ENCODE results near the gene RALGPS1.
"Not testable (repeated sequence)": the region's sequence is repeated elsewhere in the genome, so short reads cannot be mapped to it uniquely, and the experiment has no call there.

RALGPS1 gene

DNA sequence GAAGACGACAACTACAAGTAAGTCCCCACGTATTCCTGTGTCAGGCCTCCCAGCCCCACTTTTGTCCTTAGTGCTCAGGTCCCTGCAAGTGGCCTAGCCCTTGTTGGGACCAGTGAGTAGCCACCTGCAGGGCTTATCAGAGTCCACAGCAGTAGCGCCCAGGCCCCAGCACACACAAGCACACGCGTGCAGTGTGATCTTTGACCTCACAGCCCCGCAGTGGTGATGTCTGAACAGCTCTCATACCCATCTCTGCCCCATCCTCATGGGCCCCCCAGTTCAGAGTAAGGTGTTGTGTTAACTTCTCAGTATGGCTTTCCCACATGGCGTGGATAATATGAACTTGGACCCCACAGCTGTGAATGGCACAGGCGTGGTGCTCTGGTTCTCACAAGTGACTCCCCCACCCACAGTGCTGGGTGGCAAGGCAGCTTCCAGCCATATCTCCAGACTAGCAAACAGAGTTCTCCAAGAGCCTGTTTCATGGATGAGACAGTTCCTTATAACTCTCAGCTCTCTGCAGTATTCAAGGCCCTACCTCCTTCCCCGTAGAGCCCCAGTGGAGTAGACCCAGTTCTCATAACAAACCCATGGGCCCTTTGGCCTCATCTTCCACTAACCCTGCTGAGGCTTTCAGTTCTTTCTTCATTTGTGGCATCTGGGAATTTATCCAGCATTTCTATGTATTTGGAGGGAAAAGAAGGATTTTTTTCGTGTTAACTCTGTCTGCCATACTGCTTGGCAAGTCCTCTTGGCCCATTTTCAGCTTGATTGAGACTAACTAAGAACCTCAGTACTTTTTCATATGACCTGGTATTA, 254.4 kb downstream of the RALGPS1 start:
- H3K27ac ChIP-seq (ENCODE audit: low read depth in 2 of 2, low read length in 2 of 2) = no peak overlapping the region
- no peaks in the 10 kb centered on the region for H3K27me3 ChIP-seq (ENCODE audit: control insufficient read depth in 2 of 2, insufficient read depth in 2 of 2, low read length in 2 of 2)
- no peak overlapping the region for H3K9ac ChIP-seq (ENCODE audit: low read depth in 1 of 2, low read length in 2 of 2)
- H3K4me3 ChIP-seq (ENCODE audit: low read length in 2 of 2) = no peak overlapping the region
- no peaks in the 10 kb centered on the region for H3K9me3 ChIP-seq (ENCODE audit: control insufficient read depth in 2 of 2, low read length in 2 of 2)
- H3K4me1 ChIP-seq (ENCODE audit: control insufficient read depth in 2 of 2, insufficient read depth in 2 of 2, low read length in 2 of 2) = no peaks in the 10 kb centered on the region
- peaks cover 4 to 8% of the 10 kb centered on the region in 2 donors for H3K36me3 ChIP-seq (ENCODE audit: control insufficient read depth in 2 of 2, insufficient read depth in 2 of 2, low read length in 2 of 2)

DNA sequence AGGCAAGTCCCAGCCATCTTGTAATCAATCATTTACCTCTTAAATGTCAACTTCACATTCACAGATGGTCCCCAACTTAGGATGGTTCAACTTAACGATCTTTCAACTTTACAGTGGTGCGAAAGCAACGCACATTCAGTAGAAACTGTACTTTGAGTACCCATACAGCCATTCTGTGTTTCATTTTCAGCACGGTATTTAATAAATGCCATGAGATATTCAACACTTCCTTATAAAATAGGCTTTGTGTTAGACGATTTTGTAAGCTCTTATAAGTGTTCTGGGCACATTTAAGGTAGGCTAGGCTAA, 254.9 kb downstream of the RALGPS1 start:
- no peaks in the 10 kb centered on the region for H3K27me3 ChIP-seq (ENCODE audit: control insufficient read depth in 2 of 2, insufficient read depth in 2 of 2, low read length in 2 of 2)
- no peak overlapping the region for H3K9ac ChIP-seq (ENCODE audit: low read depth in 1 of 2, low read length in 2 of 2)
- no peak overlapping the region for H3K4me3 ChIP-seq (ENCODE audit: low read length in 2 of 2)
- H3K4me1 ChIP-seq (ENCODE audit: control insufficient read depth in 2 of 2, insufficient read depth in 2 of 2, low read length in 2 of 2) = no peaks in the 10 kb centered on the region
- no peaks in the 10 kb centered on the region for H3K9me3 ChIP-seq (ENCODE audit: control insufficient read depth in 2 of 2, low read length in 2 of 2)
- no peak overlapping the region for H3K27ac ChIP-seq (ENCODE audit: low read depth in 2 of 2, low read length in 2 of 2)
- H3K36me3 ChIP-seq (ENCODE audit: control insufficient read depth in 2 of 2, insufficient read depth in 2 of 2, low read length in 2 of 2) = peaks cover 4 to 8% of the 10 kb centered on the region in 2 donors

DNA sequence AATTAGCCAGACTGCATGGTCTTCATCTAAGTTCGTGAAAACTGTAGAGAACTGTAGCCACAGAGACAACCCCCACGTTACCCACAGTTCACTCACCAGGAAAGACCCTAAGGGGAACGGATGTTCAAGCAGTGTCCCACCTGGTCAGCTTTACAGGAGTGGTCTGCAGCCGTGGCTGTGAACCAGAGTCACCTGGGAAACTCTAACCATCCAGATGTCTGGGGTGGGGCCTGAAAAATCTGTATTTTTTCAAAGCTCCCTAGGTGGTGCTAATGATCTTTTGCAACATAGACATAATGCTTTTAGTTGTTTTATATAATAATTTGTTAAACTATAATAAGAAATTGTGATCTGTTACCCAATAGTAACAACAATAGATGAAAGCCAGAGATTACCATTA, 255.5 kb downstream of the RALGPS1 start:
- no peaks in the 10 kb centered on the region for H3K9me3 ChIP-seq (ENCODE audit: control insufficient read depth in 2 of 2, low read length in 2 of 2)
- H3K27ac ChIP-seq (ENCODE audit: low read depth in 2 of 2, low read length in 2 of 2) = no peak overlapping the region
- H3K4me3 ChIP-seq (ENCODE audit: low read length in 2 of 2) = no peak overlapping the region
- H3K27me3 ChIP-seq (ENCODE audit: control insufficient read depth in 2 of 2, insufficient read depth in 2 of 2, low read length in 2 of 2) = no peaks in the 10 kb centered on the region
- H3K9ac ChIP-seq (ENCODE audit: low read depth in 1 of 2, low read length in 2 of 2) = no peak overlapping the region
- H3K4me1 ChIP-seq (ENCODE audit: control insufficient read depth in 2 of 2, insufficient read depth in 2 of 2, low read length in 2 of 2) = no peaks in the 10 kb centered on the region
- peaks cover 4 to 8% of the 10 kb centered on the region in 2 donors for H3K36me3 ChIP-seq (ENCODE audit: control insufficient read depth in 2 of 2, insufficient read depth in 2 of 2, low read length in 2 of 2)

DNA sequence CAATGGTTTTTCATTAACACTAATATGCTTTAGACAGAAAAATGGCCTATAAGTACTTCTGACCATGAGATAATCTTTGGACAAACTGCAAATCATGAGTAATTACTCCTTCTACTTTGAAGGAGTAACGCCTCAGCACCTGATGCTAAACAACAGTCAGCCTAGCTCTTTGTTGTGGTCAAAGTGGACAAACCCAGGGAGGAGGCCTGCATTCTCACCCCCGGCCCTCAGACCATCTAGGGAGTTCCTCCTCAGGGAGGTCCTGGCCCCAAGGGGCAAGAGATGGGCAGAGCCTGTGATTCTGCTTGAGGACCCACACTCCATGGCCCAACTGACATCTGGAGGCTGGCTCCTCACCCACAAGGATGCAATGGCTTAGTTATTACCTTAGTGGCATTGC, 256.1 kb downstream of the RALGPS1 start:
- Histone ChIP-seq H3K9ac (ENCODE audit: low read depth in 1 of 2, low read length in 2 of 2) (no peak overlapping the region), H3K27me3 (ENCODE audit: control insufficient read depth in 2 of 2, insufficient read depth in 2 of 2, low read length in 2 of 2) (no peaks in the 10 kb centered on the region), H3K4me3 (ENCODE audit: low read length in 2 of 2) (no peak overlapping the region), H3K36me3 (ENCODE audit: control insufficient read depth in 2 of 2, insufficient read depth in 2 of 2, low read length in 2 of 2) (peaks cover 4 to 8% of the 10 kb centered on the region in 2 donors), H3K9me3 (ENCODE audit: control insufficient read depth in 2 of 2, low read length in 2 of 2) (no peaks in the 10 kb centered on the region), H3K27ac (ENCODE audit: low read depth in 2 of 2, low read length in 2 of 2) (no peak overlapping the region), H3K4me1 (ENCODE audit: control insufficient read depth in 2 of 2, insufficient read depth in 2 of 2, low read length in 2 of 2) (no peaks in the 10 kb centered on the region)

DNA sequence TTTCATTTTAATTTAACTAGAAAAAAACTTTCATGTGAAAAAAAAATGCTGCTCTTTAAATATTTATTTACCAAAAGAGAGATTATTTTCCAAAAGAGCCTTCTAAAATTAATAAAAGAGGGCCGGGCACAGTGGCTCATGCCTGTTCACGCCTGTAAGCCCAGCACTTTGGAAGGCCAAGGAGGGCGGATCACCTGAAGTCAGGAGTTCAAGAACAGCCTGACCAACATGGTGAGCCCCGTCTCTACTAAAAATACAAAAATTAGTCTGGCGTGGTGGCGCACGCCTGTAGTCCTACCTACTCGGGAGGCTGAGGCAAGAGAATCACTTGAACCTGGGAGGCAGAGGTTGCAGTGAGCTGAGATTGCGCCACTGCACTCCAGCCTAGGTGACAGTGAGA, 256.8 kb downstream of the RALGPS1 start:
- not testable (repeated sequence) for H3K27ac ChIP-seq (ENCODE audit: low read depth in 2 of 2, low read length in 2 of 2); H3K4me3 ChIP-seq (ENCODE audit: low read length in 2 of 2); H3K9me3 ChIP-seq (ENCODE audit: control insufficient read depth in 2 of 2, low read length in 2 of 2); H3K9ac ChIP-seq (ENCODE audit: low read depth in 1 of 2, low read length in 2 of 2); H3K4me1 ChIP-seq (ENCODE audit: control insufficient read depth in 2 of 2, insufficient read depth in 2 of 2, low read length in 2 of 2); H3K36me3 ChIP-seq (ENCODE audit: control insufficient read depth in 2 of 2, insufficient read depth in 2 of 2, low read length in 2 of 2); H3K27me3 ChIP-seq (ENCODE audit: control insufficient read depth in 2 of 2, insufficient read depth in 2 of 2, low read length in 2 of 2)

DNA sequence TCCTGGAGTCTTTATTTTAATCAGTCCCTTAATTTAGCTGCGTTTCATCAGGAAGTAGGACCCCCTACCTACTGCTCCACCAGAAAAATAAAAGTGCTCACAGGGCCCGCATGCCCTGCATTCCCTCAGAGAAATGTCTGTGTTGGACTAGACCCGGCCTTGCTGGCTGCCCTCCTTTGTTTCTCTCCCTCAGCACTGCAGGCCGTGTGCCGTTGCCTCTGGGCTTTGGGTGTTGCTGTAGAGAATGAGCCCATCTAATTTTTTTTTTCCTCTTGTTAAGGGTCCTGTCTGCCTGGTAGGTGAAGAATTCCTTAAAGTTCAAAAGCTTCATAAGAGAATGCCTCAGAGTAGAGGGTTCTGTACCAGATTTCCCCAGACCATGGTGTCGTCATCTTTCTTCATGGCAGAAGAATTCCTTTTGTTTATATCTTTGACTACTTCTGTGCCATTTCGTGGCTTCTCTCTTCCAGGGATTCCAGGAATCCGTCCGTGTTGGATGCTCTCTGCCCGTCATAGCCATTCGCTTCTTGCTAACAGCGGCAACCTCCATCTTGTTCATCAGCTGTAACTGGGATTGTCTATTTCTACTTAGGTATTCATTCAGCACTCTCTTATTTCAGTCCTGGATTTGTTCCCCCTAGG, 257.6 kb downstream of the RALGPS1 start:
- Histone ChIP-seq H3K4me1 (ENCODE audit: control insufficient read depth in 2 of 2, insufficient read depth in 2 of 2, low read length in 2 of 2) (no peaks in the 10 kb centered on the region), H3K9ac (ENCODE audit: low read depth in 1 of 2, low read length in 2 of 2) (no peak overlapping the region), H3K9me3 (ENCODE audit: control insufficient read depth in 2 of 2, low read length in 2 of 2) (no peaks in the 10 kb centered on the region), H3K27ac (ENCODE audit: low read depth in 2 of 2, low read length in 2 of 2) (no peak overlapping the region), H3K36me3 (ENCODE audit: control insufficient read depth in 2 of 2, insufficient read depth in 2 of 2, low read length in 2 of 2) (peaks cover 3 to 4% of the 10 kb centered on the region in 2 donors), H3K27me3 (ENCODE audit: control insufficient read depth in 2 of 2, insufficient read depth in 2 of 2, low read length in 2 of 2) (no peaks in the 10 kb centered on the region), H3K4me3 (ENCODE audit: low read length in 2 of 2) (no peak overlapping the region)

DNA sequence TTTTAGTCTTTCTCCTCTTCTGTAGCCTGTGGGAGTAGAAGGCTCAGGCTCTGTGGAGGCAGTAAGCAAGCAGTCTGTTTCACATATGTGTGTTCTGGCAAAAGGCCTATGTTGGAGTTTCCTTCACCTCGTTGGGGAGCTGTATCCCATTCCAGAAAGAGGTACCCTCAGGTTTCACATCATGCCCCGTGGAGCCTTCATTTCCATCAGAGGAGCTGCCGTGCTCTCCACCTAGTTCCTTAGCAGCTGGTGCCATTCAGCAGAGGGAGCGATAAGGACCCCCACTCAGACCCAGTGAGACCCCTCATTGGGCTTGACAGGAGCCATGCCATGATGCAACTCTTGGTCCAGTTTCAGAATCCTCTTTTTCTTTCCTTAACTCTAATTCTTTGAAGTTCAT, 258.5 kb downstream of the RALGPS1 start:
- Histone ChIP-seq H3K4me1 (ENCODE audit: control insufficient read depth in 2 of 2, insufficient read depth in 2 of 2, low read length in 2 of 2) (no peaks in the 10 kb centered on the region), H3K9me3 (ENCODE audit: control insufficient read depth in 2 of 2, low read length in 2 of 2) (no peaks in the 10 kb centered on the region), H3K27ac (ENCODE audit: low read depth in 2 of 2, low read length in 2 of 2) (no peak overlapping the region), H3K4me3 (ENCODE audit: low read length in 2 of 2) (no peak overlapping the region), H3K27me3 (ENCODE audit: control insufficient read depth in 2 of 2, insufficient read depth in 2 of 2, low read length in 2 of 2) (no peaks in the 10 kb centered on the region), H3K9ac (ENCODE audit: low read depth in 1 of 2, low read length in 2 of 2) (no peak overlapping the region), H3K36me3 (ENCODE audit: control insufficient read depth in 2 of 2, insufficient read depth in 2 of 2, low read length in 2 of 2) (peaks cover 0 to 4% of the 10 kb centered on the region in 2 donors)

DNA sequence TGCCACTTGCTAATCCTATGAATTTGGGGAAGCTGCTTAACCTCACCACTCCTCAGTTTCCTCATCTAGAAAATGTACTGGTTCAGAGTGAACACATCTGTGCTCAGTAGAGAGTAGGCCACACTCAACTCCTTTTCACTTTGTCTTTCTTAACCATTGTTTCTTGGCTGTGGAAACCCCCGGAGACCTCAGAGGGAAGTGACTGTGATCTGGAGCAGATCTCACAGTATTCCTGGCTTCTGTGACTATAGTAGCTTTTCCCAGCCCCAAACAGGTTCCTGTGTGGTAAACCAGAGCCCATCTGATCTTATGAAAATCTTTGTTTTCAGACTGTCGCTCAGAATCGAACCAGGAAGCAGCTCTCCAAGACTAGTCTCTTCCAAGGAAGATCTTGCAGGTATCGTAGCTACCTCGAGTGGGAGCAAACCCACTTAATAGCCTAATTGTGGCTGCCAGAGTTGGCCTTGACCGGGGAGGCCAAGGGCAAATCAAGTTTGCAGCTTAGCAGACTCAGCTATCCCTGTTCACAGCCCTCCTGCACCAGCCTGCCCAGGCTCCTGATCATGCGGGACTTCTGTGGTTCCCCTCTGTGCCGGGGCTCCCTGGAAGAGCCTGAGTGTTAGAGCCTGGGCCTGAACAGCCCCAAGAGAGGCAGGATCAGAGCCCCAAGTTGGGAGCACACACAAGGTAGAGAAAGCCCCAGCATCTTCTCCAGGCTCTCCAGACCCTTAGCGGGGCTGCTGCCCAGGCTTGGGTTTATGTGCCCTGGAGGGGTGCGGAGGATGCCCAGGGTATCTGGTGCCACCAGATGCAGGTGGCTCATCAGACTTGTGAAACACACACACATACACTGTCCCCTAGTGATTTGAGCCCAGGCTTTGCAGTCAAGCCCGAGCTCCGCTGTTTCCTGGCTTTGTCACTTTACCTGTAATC, 260.1 kb downstream of the RALGPS1 start:
- Histone ChIP-seq H3K4me3 (ENCODE audit: low read length in 2 of 2) (no peak overlapping the region), H3K9ac (ENCODE audit: low read depth in 1 of 2, low read length in 2 of 2) (no peak overlapping the region), H3K36me3 (ENCODE audit: control insufficient read depth in 2 of 2, insufficient read depth in 2 of 2, low read length in 2 of 2) (peaks cover 0 to 4% of the 10 kb centered on the region in 2 donors), H3K27me3 (ENCODE audit: control insufficient read depth in 2 of 2, insufficient read depth in 2 of 2, low read length in 2 of 2) (no peaks in the 10 kb centered on the region), H3K4me1 (ENCODE audit: control insufficient read depth in 2 of 2, insufficient read depth in 2 of 2, low read length in 2 of 2) (peaks cover 0 to 4% of the 10 kb centered on the region in 2 donors), H3K27ac (ENCODE audit: low read depth in 2 of 2, low read length in 2 of 2) (no peak overlapping the region), H3K9me3 (ENCODE audit: control insufficient read depth in 2 of 2, low read length in 2 of 2) (no peaks in the 10 kb centered on the region)

DNA sequence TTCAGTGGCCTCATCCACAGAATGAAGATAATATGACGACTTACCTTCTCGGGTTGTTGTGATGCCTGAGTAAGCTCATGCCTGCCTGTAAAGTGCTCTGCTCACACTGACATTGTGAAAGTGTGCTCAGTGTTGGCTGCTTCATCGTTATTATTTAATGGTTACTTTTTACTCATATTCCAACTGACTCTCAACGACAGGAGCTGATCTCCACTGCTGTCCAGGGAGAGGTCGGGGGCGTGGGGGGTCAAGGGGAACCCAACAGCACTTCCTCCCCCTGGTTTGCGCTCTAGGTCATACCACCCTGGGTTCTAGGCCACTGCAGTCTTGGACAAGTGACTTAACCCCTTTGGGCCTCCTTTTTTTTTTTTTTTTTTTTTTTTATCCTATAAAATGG, 260.7 kb downstream of the RALGPS1 start:
- peaks cover 0 to 4% of the 10 kb centered on the region in 2 donors for H3K36me3 ChIP-seq (ENCODE audit: control insufficient read depth in 2 of 2, insufficient read depth in 2 of 2, low read length in 2 of 2)
- no peaks in the 10 kb centered on the region for H3K27me3 ChIP-seq (ENCODE audit: control insufficient read depth in 2 of 2, insufficient read depth in 2 of 2, low read length in 2 of 2)
- no peaks in the 10 kb centered on the region for H3K9me3 ChIP-seq (ENCODE audit: control insufficient read depth in 2 of 2, low read length in 2 of 2)
- H3K4me1 ChIP-seq (ENCODE audit: control insufficient read depth in 2 of 2, insufficient read depth in 2 of 2, low read length in 2 of 2) = peaks cover 0 to 4% of the 10 kb centered on the region in 2 donors
- no peak overlapping the region for H3K4me3 ChIP-seq (ENCODE audit: low read length in 2 of 2)
- H3K9ac ChIP-seq (ENCODE audit: low read depth in 1 of 2, low read length in 2 of 2) = no peak overlapping the region
- H3K27ac ChIP-seq (ENCODE audit: low read depth in 2 of 2, low read length in 2 of 2) = no peak overlapping the region

DNA sequence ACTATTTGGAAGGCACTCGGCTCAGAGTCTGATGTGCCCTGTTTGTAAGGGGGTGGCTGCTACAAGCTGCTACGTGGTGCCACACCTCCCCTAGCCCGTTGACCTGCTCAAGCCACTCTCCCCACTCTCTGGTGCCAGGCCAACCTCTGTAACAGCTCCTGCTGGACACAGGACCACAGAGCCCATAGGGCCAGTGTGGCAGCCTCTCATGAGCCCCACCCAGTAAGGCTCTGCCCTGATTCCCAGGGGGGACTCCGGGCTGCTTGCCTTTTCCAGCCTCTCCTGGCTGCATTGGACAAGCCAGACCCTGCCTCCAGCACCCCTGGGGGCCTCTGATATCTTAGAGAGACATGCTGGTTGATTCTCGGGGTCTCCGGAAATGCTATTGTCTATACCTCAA, 261.2 kb downstream of the RALGPS1 start:
- Histone ChIP-seq H3K27ac (ENCODE audit: low read depth in 2 of 2, low read length in 2 of 2) (no peak overlapping the region), H3K9ac (ENCODE audit: low read depth in 1 of 2, low read length in 2 of 2) (no peak overlapping the region), H3K36me3 (ENCODE audit: control insufficient read depth in 2 of 2, insufficient read depth in 2 of 2, low read length in 2 of 2) (peaks cover 0 to 4% of the 10 kb centered on the region in 2 donors), H3K4me3 (ENCODE audit: low read length in 2 of 2) (no peak overlapping the region), H3K27me3 (ENCODE audit: control insufficient read depth in 2 of 2, insufficient read depth in 2 of 2, low read length in 2 of 2) (no peaks in the 10 kb centered on the region), H3K4me1 (ENCODE audit: control insufficient read depth in 2 of 2, insufficient read depth in 2 of 2, low read length in 2 of 2) (peaks cover 0 to 4% of the 10 kb centered on the region in 2 donors), H3K9me3 (ENCODE audit: control insufficient read depth in 2 of 2, low read length in 2 of 2) (no peaks in the 10 kb centered on the region)

Data from mucosa of rectum (tissue), 2 donors.